Measurements from ENCODE around the gene CRTC1. TPM values are rescaled to one million over a fixed set of nuclear protein-coding genes. Genes with fewer than 3 reads are reported as not detected.

The CRTC1 gene
- polyA plus RNA-seq, 2 of the 4 experiments (the other 2 are of a cell fraction) = 0.87 to 4.0 TPM

DNA sequence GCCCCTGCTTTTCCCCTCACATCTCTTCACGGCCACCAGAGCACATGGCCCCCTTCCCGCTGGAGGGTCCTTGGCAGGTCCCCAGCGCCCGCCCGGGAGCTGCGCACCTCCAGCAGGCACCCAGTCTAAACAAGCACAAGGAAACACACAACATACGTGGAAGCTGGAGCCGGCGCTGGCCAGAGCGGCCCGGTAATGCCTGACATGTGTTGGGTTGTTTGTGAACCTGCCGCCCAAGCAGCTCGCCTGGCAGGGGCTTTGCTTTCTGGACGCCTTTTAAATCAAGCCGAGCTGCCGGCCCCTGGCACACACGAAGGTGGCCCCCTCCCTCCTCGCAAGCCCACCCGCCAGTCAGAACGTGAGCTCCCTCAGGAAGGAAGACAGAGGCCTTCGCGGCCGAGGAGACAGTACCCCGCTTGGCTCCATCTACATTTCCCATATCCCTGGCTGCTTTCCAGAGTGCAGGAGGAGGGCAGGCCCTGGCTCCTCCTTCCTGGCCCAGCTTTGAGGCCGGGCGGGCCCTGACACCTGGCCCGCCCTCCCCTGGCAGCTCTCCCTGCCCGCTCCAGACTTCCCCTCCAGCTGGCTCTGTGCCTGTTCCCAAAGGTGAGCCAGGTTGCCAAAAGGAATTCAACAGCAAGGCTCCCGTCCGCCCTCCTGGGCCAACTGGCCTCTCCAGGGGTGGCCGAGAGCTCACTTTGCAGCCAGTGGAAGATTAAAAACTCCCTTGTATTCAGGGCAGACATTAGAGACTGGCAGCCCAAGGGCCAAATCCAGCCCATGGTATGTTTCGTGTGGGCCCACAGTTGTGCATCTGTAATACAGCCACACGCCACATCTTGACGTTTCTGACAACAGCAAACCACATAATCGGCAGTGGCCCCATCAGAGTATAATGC is 78.9 kb downstream of the CRTC1 start:
- Histone ChIP-seq H3K9me3 (no peaks in the 10 kb centered on the region), H3K4me3 (no peak overlapping the region), H3K27ac (no peak overlapping the region), H3K4me1 (peaks cover 15% of the 10 kb centered on the region; the same call in 2 of the 3 replicates), H3K4me2 (no peak overlapping the region)
- 92% methylated on average over 17 of the region's 35 CpGs for WGBS (ENCODE audit: missing lambda C conversion rate)
- FAIRE-seq (no peak), DNase-seq (ENCODE audit: low read depth in 1 of 2, low spot score in 1 of 2) (no peak), ATAC-seq (peak in 1 of 2 experiments; percentile 30; a peak in 2 of 6 replicates)
- no peak for TF ChIP-seq ZC3H11A (IDR thresholded peaks at IDR 0.05)
- TF ChIP-seq HOXB13 (CRISPR knock-in tag; IDR thresholded peaks at IDR 0.05; ENCODE audit: low read depth) = no peak
- no peak for TF ChIP-seq JUNB (IDR thresholded peaks at IDR 0.05)
- ChIA-PET POLR2A (no interaction called here), CTCF (interaction anchor here (0.7 to 1.4 kb wide), 2 partner anchors 20 to 28 kb away, joined by 3 to 4 read pairs; no protein-coding TSS in a partner anchor)

DNA sequence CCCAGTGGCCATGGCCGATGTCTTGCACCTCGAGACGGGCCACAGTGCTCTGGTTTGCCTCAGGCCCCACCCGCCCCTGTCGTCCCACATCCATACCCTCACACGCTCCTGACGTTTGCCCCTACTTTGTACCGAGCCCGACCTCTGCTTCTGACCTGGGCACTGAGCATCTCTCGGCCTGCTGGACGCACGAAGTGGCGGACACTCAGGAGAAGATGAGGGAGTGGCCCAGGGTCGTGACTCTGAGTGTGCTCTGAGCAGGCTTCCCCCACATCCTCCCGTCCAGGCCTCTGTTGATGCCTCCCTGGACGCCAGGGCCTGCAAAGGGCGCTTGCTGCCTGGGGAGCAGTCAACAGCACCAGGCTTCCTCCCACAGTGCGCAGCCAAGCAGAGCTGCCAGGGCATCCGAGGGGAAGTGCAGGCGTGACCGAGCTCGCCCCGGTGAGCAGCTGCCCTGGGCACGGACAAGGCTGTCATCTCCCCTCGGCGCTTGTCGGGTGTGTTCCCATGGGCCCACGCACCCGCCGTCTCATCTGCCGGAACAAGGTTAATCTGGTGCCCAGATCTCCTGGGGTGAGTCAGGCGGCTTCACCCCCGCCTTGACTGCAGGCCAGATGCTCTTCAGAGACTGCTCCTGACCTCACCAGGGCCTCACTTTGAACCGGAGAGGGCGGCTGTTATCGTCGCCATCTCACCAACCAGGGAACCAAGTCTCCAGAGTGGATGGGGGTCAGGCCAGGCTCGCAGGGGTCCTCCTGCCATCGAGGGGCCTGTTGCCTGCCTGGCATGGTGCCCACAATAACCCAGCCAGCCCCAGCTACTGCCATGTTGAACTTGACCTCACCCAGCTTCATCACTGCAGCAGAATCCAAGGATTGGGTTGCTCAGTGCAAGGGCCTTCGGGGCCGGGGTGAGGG is 80.5 kb downstream of the CRTC1 start:
- peak overlapping the region; percentile 12; the same call in 1 of the 3 replicates for H3K4me2 ChIP-seq
- ChIA-PET CTCF (no interaction called here), POLR2A (no interaction called here)
- H3K27ac ChIP-seq = peak overlapping the region in 1 of 2 experiments; percentile 65; a peak in 3 of 6 replicates
- TF ChIP-seq GATA3 (IDR thresholded peaks at IDR 0.05; ENCODE audit: borderline replicate concordance) (0 out of 2 replicates have a peak, but pooled peaks have one; percentile 22), POLR2AphosphoS2 (conservative IDR thresholded peaks at IDR 0.05; ENCODE audit: low read length) (no peak)
- DNase-seq (ENCODE audit: low read depth in 1 of 2, low spot score in 1 of 2) = no peak
- peaks cover 15% of the 10 kb centered on the region; the same call in 2 of the 3 replicates for H3K4me1 ChIP-seq
- no peaks in the 10 kb centered on the region for H3K9me3 ChIP-seq
- H3K4me3 ChIP-seq = no peak overlapping the region
- 77% methylated on average over 13 of the region's 41 CpGs for WGBS (ENCODE audit: missing lambda C conversion rate)
- no peak for FAIRE-seq
- ATAC-seq = peak; percentile 39 to 50; a peak in 4 of 6 replicates

DNA sequence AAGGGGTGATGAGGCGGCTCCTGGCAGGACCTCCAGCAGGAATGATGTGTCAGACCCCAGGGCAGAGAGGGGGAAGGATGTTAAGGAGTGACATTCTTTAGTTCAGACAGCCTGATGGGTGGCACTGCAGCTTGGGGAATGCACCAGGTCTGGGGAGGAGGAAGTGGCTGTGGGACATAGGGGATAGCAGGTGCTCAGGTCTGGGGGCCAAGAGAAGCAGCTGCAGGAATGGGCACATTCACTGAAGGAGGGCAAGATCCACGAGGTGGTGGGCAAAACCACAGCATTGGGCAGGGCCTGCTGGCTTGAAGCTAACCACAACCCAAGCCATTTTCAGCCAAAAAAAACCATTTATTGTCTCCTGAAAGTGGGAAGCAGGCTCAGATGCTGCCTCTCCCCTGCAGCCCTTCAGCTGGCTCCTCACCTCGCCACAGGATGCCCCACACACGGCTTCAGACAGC is 81.1 kb downstream of the CRTC1 start:
- ATAC-seq (peak in 1 of 2 experiments; percentile 7; a peak in 1 of 6 replicates), DNase-seq (ENCODE audit: low read depth in 1 of 2, low spot score in 1 of 2) (no peak), FAIRE-seq (no peak)
- Histone ChIP-seq H3K9me3 (no peaks in the 10 kb centered on the region), H3K4me3 (no peak overlapping the region), H3K4me2 (peak overlapping the region; percentile 12; the same call in 1 of the 3 replicates), H3K4me1 (peaks cover 15% of the 10 kb centered on the region; the same call in 2 of the 3 replicates), H3K27ac (peak overlapping the region in 1 of 2 experiments; percentile 65; a peak in 3 of 6 replicates)
- ChIA-PET POLR2A (no interaction called here), CTCF (no interaction called here)
- 67% methylated on average over 4 of the region's 4 CpGs for WGBS (ENCODE audit: missing lambda C conversion rate)
- TF ChIP-seq CEBPB (IDR thresholded peaks at IDR 0.05) (no peak), ZNF302 (CRISPR knock-in tag; IDR thresholded peaks at IDR 0.05) (no peak), JUN (IDR thresholded peaks at IDR 0.05) (no peak), NFE2L2 (conservative IDR thresholded peaks at IDR 0.05; ENCODE audit: low read length) (no peak)

DNA sequence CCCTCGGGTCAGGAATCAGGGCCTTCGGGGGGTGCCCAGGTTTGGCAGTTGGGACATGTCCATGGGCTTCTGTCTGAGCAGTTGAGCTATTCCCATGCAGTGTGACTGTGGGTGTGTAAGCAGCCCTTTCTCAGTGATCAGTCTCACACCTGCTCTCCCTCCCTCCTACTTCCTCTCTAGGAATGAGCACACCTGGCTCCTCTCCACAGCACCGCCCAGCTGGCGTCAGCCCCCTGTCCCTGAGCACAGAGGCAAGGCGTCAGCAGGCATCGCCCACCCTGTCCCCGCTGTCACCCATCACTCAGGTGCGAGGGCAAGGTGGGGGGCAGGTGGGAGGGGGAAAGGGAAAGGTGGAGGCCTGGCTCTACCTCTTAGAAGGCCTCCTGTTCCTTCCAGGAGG is 81.7 kb downstream of the CRTC1 start:
- no peak overlapping the region; a peak in 1 of 6 replicates for H3K27ac ChIP-seq
- DNase-seq (ENCODE audit: low read depth in 1 of 2, low spot score in 1 of 2) (no peak), FAIRE-seq (no peak), ATAC-seq (no peak)
- 93% methylated on average over 4 of the region's 8 CpGs for WGBS (ENCODE audit: missing lambda C conversion rate)
- H3K4me1 ChIP-seq = peaks cover 15% of the 10 kb centered on the region; the same call in 2 of the 3 replicates
- ChIA-PET CTCF (no interaction called here), POLR2A (interaction anchor here (0.7 kb wide), 1 partner anchor 153 kb away, joined by 5 read pairs; no protein-coding TSS in a partner anchor)
- TF ChIP-seq MAFK (IDR thresholded peaks at IDR 0.05; ENCODE audit: partially characterized antibody) (no peak), PHF8 (IDR thresholded peaks at IDR 0.05; ENCODE audit: borderline replicate concordance, low read depth) (no peak), CHD4 (IDR thresholded peaks at IDR 0.05; ENCODE audit: borderline replicate concordance) (no peak)
- no peak overlapping the region for H3K4me2 ChIP-seq
- H3K9me3 ChIP-seq = no peaks in the 10 kb centered on the region
- H3K4me3 ChIP-seq = no peak overlapping the region

All from A549 (cell line).